HG02763 (cell line): ENCODE data around the gene PRDM16.

Experiments used
- ATAC-seq: cut with Tn5 transposase; IDR thresholded peaks from one replicate; pipeline ENCODE4 v1.9.1; 2021; ENCODE audit warnings: mild to moderate bottlenecking, moderate library complexity; ENCODE audit not compliant: unreplicated experiment

The PRDM16 gene

DNA sequence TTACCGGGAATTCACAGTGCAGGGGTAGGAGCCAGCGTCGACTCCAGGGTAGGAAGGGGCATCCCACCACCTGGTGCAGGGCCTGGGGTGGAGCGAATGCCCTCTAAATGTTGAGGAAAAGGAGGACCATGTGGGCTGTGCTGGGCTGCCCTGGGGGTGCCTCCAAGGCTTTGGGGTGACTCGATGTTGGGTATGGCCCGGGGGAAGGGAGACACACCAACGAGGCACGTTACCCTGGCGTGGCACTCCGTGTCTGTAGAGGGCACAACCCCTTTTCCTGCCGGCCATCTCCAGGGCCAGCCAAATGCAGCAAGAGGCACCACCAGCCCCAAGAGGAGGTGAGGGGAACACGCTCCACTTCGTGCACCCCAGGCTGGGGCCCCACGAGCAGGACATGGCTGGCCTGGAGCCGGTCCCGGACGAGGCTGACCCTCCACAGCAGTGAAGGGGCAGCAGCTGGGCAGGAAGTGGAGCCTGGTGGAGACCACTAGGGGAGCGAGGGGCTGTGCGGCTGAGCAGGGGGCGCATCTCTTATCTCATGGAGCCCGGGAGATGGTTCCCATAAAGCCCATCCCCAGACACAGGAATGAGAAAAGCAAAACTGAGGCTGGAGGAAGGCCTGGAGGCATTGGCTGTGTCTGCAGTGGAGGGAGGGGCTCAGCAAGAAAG is 36.5 kb upstream of the PRDM16 start:
- ATAC-seq: no peak

- no peak for ATAC-seq
Measured at GRCh38 chr1:3033040-3033789, 35.8 kb upstream of the PRDM16 start.

DNA sequence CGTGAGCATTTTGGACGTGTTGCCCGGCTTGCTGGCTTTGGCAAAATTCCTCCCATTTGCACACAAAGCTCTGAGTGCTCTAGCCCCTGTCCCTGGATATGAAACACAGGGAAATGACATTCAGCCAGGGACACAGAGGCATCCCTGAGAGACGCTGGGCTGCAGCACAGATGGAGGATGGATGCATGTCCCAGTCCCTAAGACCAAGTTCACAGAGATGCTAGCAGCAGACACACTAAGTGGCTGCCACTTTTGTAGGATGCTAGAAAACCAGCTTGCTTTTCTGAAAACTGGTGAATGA is 35.3 kb upstream of the PRDM16 start:
- no peak for ATAC-seq

DNA sequence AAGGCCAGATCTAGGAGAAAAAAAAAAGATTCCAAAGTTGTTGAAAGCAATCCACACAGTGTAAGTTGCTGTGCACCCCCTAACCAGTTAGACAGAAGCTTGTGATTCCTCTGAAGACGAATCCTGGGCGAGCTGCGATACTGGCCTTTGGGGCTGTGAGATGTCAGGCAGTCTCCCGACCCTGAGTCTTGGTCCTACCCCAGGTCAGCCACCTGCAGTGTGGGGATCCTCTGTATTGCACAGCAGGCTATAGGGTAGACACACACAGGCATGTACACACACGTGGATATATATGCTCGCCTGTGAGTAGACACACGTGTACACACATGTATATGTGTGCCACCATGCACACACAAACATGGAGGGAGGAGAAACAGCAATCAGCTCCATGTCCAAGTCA is 34.8 kb upstream of the PRDM16 start:
- ATAC-seq: no peak

GRCh38 chr1:3034728-3035562 is 34.1 kb upstream of the PRDM16 start:
- ATAC-seq: no peak

GRCh38 chr1:3035563-3036446 is 33.2 kb upstream of the PRDM16 start:
- no peak for ATAC-seq

DNA sequence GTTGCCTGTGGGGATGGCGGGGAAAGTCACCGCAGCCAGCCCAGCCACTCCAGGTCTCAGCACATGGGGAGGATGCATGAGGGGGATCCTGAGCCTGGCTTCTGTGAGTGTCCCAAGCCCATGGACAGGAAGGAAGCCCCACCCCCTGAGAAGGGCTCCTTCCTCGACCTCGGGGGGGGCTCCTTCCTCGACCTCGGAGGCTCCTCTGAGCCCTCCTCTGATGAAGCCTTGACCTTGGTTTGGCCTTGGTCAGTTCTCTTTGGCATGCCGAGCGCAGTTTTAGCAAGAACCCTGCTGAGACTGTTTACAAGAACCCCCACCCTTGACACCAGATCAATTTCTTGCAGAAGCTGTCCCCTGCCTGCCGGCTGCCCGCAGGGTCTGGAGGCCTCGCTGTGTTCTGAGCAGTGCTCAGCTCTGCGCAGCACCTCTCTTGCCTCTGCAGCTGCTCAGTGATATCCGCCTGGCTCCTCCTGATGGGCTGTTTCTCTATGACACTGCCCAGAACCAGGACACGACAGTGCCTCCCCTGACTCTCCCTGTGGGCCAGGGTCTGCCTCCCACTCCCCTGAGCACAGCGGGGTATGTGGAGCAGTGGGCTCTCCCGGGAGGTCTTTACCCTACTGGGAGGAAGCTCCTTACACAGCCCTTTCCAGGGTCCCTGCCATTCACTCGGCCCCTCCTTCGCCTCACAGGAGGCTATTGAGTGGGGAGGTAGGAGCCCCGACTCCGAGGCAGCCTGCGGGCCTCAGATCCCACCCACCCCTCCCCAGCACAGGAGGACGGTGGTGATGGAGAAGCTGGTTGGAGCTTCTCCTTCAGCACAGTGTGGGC is 32.3 kb upstream of the PRDM16 start:
- no peak for ATAC-seq

DNA sequence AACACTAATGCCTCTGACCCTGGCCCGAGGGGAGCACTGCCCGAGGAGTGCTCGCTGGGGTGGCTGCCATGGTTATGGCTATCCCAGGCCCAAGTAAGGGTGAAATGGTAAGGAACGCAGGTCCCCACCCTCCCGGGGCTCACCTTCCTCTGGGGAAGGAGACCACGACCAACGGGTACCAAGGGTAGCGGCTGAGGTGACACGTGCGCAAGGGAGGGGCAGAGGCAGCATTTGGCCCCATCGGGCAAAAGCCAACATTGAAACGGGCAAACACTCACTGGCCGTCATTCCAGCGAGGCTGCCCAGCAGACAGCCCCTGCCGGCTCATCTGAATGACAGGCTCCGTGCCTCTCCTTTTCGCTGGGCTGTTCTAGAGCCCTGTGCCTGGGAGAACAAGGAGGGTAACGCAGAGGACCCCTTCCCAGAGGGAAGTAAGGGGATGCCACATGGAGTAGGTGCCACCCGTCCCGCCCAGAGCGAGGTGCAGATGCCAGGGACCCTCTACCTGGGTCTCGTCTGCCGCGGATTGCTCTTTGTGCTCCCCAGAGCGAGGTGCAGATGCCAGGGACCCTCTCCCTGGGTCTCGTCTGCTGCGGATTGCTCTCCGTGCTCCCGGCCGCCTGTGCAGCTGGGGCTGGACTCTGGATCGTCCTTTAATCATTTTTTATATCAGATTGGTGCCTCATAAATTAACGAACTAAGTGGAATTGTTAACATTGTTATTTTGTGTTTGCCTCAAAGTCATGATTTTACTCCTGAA is 31.5 kb upstream of the PRDM16 start:
- no peak for ATAC-seq

GRCh38 chr1:3038113-3038551 is 30.9 kb upstream of the PRDM16 start:
- no peak for ATAC-seq

- no peak for ATAC-seq
Measured at GRCh38 chr1:3038571-3039181, 30.3 kb upstream of the PRDM16 start.

DNA sequence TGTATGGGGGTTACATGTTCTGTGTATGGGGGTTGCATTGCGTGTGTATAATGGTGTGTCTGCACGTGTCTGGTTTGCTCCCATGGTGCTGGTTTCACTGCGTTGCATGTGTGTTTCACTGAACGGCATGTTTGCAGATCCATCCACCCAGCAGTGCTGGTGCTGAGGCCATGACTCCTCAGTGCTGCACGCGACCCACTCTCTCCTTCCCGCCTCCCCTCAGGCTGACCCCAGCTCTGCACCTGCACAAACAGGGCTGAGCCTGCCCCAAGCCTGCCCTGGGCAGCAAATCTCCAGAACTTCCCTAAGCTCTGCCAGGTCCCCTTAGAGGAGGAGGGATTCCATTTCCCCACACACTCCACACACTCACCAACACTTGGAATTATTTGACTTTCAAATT is 29.0 kb upstream of the PRDM16 start:
- ATAC-seq: no peak

DNA sequence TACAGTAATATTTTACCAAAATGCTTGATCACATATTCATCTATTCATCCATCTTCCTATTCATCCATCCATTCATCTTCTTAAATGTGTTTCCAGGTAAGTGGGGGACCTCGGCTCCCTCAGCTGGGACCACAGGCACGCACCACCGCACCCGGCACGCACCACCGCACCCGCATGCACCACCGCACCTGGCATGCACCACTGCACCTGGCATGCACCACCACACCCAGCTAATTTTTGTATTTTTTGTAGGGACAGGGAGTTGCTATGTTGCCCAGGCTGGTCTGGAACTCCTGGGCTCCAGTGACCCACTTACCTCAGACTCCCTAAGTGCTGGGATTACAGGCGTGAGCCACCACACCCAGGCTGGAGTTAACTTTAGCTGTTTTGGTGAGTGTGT is 26.5 kb upstream of the PRDM16 start:
- ATAC-seq: no peak

GRCh38 chr1:3049164-3049563 is 19.8 kb upstream of the PRDM16 start:
- ATAC-seq: no peak

DNA sequence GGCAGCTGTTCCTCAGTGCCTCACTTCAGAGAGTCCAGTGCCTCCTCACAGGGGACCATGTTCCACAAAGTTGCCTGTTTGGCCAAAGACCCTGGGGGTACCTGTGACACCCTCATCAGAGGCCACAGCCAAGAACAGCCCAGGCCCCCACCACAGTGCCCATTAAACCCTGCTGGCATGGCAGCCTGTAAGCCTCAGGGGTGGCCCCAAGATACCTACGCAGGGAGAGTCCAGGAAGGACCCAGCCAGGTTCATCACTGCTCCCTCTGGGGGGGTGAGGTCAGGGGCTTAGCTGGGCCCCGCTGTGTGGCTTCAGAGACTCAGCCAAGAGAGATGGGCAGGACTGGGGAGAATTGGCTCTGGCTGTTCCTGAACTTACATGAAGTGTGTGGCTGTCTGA is 19.1 kb upstream of the PRDM16 start:
- ATAC-seq: no peak

- ATAC-seq: no peak
Measured at GRCh38 chr1:3050603-3051002, 18.4 kb upstream of the PRDM16 start.

DNA sequence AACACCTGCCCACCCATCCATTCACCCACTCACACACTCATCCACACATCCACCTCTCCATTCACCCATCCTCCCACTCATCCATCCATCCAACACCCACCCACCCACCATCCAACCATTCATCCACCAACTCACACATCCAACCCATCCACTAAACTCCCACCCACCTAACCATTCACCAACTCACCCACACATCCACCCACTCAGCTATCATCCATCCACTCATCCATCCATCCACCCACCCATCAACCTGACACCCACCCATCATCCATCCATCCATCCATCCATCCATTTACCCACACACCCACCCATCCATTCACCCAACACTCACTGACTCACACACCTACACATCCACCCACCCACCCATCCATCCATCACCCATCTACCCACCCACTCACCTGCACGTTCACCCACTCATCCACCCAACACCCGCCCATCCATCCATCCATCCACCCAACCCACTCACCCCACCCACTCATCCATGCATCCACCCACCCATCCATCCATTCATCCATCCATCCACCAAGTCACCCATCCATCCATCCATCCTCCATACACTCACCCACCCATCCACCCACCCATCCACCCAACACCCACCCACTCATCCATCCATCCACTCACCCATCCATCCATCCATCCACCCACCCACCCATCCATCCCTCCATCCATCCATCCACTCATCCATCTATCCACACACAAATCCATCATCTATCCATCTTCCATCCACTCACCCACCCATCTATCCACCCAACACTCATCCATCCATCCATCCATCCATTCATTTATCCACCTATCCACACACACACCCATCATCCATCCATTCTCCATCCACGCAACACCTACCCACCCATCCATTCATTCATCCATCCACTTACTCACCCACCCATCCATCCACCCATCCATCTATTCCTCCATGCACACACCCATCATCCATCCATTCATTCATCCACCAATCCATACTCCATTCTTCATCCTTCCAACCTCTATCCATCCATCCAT is 17.4 kb upstream of the PRDM16 start:
- ATAC-seq: no peak

DNA sequence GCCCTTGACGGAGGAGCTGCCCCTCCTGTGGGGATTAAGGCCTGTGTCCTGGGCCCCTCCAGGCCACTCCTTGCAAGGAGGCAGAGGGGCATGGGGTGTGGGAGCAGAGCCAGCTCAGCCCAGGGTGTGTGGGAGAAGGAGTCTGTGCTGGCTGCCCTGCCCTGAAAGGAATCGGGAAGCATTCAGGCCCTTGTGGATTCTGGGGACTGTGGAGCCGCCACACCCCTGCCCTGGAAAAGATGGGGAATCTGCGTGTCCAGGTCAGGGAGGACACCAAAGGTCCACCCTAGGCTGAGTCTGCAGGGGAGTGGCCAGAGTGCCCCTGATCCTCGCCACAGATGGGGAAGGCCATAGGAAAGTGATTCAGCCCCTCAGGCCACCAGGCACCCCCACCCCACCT is 16.5 kb upstream of the PRDM16 start:
- ATAC-seq: no peak
